HG03378 (cell line): ENCODE results near the gene TBL1XR1.
"Not testable (repeated sequence)": the region's sequence is repeated elsewhere in the genome, so short reads cannot be mapped to it uniquely, and the experiment has no call there.

ENCODE experiments used
- ATAC-seq: cut with Tn5 transposase; IDR thresholded peaks from one replicate; pipeline ENCODE4 v1.9.1; 2021; ENCODE audit warnings: mild to moderate bottlenecking, moderate library complexity; ENCODE audit not compliant: unreplicated experiment

TBL1XR1 gene

DNA sequence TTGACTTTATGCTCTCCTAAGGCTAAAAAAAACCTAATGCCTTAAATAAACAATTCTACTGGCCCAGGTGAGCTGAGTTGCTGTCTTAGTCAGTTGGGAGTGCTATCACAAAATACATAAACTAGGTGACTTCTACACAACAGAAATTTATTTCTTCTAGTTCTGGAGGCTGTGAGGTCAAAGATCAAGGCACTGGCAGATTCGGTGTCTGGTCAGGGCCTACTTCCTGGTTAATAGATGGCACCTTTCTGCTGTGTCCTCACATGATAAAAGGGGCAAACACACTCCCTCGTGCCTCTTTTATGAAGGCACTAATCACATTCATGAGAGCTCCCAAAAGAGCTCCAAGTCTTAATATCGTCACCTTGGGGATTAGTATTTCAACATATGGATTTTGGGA lies 11.5 kb upstream of the TBL1XR1 start:
- ATAC-seq: no peak

DNA sequence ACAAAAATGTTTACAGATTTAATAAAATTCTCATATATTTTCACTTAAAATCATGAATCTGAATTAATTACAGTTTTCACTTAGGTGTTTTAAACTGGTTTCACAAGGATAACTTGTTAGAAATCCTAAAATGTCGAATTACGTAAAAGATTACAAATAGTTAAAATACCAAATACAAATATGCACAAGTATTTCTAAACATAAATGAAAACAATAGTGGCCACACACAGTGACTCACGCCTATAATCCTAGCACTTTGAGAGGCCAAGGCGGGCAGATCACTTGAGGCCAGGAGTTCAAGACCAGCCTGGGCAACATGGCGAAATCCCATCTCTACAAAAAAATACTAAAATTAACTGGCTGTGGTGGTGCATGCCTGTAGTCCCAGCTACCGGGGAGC lies 10.9 kb upstream of the TBL1XR1 start:
- no peak for ATAC-seq

DNA sequence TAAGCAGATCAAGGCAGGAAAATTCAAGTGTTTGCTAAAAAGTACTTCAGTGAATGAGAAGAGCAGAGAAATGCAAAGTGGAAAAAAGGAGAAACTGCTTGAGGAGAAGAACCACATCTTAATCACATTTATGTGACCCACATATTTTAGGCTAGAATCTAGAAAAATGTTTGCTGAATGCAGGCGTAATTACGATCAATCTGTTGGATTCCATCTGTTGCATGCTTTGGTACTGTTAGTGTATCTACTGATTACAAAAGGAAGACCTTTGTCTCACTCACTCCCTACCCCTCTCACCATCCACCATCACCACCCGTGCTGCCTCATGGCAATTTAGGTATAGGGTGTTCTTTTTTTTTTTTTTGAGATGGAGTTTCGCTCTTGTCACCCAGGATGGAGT lies 9.7 kb upstream of the TBL1XR1 start:
- ATAC-seq: no peak

DNA sequence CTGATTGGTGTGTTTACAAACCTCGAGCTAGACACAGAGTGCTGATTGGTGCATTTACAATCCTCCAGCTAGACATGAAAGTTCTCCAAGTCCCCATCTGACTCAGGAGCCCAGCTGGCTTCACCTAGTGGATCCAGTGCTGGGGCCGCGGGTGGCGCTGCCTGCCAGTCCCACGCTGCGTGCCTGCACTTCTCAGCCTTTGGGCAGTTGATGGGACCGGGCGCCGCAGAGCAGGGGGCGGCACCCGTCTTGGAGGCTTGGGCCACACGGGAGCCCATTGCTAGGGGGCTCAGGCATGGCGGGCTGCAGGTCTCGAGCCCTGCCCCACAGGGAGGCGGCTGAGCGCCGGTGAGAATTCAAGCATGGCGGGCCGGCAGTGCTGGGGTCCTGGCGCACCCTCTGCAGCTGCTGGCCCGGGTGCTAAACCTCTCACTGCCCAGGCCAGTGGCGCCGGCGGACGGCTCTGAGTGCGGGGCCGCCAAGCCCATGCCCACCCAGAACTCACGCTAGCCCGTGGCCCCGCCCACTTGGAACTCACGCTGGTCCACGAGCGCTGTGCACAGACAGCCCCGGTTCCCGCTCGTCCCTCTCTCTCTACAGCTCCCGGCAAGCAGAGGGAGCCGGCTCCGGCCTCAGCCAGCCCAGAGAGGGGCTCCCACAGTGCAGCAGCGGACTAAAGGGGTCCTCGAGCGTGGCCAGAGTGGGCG lies 6.6 kb upstream of the TBL1XR1 start:
- ATAC-seq: no peak

DNA sequence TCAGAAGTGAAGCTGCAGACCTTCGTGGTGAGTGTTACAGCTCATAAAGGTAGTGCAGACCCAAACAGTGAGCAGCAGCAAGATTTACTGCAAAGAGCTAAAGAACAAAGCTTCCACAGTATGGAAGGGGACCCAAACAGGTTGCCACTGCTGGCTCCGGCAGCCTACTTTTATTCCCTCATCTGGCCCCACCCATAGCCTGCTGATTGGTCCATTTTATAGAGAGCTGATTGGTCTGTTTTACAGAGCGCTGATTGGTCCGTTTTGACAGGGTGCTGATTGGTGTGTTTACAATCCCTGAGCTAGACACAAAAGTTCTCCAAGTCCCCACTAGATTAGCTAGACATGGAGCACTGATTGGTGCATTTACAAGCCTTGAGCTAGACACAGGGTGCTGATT lies 5.7 kb upstream of the TBL1XR1 start:
- ATAC-seq: not testable (repeated sequence)

DNA sequence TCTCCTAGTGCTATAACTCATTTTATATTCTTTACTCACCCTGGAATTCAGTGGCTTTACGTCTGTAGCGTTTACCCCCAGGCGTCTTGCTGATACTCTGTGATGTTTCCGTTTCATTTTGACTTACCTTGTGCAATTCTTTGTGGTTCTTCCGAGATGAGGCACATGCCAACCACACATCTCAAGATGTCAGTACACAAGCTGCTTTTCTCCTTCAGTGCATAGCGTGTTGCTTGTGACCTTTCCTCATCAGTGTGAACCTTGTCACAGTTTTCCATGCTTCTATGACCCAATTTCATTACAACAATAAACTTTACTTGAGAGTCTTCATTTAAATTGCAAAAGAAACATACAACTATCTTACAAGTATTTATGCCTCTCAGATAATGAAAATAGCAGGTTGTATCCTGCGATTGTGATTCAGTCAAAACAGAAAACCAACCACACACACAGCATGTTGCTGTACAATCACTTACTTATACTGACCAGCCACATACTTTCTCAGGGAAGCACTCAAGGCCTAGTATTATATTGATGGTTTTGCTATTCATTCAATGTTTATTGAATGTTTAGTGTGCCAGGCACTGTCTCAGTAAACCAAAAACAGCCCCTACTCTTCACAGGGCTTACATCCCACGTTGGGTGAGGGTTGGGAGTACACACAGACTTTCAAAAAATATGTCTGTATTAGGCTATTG lies 4.6 kb upstream of the TBL1XR1 start:
- peak; percentile 88 for ATAC-seq

DNA sequence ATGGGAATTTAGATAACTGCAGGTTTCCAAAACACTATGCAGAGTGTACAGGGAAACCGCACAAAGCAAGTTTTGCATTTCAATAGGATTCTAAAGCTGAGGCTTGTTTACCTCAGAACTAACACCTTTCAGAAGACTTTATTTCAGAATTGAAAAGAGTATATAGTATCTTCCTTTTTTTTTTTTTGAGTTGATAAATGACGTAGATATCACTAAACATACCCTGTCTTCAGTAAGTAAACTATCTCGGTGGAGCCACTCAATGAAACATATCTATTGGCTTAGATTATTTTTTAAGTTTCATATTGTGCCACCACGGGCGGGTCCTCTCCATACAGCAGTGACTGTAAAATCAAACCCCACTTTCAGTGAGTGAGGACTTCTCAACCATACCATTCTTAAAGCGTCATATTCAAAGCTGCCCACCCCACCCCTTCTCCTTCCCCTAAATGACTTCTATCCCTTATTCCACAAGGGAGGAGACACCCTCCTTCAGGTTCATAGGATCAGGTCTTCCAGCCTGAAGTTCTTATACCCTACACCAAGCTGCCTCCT lies 2.0 kb upstream of the TBL1XR1 start:
- no peak for ATAC-seq

DNA sequence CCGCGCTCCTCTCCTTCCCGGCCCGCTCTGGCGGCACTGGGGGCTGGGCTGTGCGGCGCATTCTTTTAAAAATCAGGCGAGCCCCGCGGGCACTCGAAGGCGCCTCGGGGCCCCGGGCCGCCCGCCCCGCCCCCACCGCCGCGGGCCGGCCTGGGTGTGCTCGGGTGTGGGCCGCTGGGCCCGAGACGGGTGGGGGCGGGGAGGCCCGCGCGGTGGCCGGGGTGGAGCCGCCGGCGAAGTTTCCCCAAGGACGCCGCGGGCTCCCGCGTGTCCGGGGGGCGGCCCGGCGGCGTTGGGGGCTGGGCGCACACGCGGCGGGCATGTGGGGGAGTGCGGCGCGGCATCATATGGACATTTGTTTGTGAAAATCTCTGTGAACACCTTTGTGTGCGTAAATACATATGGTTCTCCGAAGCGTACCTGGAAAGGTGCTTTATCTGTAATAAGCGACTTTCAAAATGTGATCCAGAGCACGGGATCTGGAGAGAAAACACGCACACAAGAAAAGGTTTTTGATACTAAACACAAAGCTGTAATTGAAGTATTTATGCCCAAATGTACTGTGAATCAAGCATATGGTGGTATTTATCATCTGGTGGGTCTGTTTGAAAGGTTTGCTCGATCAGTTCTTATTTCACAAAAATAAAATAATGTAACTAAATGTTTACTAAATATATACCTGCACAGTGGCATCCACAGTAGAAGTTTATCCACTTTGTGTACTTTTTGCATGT lies 612 bp upstream of the TBL1XR1 start:
- ATAC-seq: peak; percentile 2

DNA sequence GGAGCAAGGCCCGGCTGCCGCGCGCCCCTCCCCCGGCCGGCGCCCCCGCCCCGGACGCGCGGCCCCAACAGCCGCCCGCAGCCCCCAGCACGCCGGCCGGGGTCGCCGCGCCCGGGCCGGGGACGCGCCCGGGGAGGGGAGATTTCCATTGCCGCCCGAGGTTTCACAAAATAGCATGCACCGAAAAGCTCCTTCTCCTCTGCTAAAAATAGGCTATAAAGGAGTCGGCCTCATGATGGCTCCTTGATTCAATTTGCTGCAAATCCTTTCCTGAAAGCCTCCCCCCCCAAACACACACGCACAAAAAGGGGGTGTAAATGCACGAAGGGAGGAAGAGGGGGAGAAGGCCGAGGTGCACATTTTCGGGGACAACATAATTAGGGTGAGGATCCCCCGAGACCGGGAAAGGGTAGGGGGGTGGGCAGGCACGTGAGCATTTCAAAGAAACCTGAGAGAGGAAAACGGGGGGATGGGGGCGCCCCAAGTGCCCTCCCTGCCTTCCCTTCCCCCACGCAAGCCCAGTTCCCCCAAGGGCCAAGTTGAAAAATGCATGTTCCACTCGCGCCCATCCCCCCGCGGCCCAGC lies 734 bp downstream of the TBL1XR1 start:
- no peak for ATAC-seq

DNA sequence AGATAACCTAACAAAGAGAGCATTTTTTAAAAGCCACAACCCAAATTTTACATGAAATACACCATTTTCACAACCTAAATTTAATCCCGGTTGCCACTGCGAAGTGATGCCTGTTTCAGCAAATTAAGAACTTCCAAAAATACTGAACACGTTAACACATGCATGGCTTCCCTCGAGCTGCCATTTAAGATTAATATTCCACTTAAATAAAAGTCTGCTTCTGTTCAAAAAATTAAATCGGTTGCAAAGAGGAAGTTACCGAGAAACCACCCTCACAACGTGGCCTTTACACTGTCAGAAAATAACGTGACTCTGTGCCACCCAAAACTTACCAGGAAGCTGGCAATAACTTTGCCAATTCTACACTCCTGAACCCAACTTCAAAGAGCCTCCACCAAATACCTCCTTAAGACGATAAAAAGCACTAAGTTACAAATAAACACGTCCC lies 1.2 kb downstream of the TBL1XR1 start:
- no peak for ATAC-seq

DNA sequence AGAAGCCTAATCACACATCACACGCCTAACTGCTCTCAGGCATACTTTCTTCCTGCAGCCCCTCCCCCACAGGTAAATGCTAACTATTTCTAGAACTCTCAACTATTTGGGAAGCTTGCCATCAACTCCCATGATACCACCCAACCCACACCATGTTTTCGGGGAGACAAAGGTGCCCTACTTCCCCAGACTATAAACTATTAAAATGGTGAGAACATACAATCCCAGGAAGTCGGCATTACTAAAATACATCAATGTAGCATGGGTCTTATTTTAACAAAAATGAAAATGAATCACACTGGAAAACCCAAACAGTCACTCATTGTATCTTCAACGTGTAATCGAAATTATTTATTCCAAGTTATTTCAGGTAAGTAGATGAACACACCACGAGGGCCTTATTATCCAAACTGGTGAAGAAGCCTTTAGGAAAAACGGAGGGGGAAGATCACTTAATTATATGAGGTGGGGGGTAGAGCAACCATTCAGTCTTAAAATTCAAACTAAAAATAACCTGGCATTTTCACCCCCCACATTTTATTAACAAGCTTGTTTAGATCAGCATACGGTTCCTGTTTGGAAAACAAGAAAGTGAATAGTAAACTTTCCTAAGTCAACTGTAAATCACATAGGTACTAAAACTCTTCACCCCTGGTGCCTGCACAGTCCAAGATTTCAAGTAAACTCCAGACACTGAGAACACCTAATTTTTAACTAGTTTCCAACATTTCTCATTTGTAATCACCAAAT lies 1.9 kb downstream of the TBL1XR1 start:
- no peak for ATAC-seq

DNA sequence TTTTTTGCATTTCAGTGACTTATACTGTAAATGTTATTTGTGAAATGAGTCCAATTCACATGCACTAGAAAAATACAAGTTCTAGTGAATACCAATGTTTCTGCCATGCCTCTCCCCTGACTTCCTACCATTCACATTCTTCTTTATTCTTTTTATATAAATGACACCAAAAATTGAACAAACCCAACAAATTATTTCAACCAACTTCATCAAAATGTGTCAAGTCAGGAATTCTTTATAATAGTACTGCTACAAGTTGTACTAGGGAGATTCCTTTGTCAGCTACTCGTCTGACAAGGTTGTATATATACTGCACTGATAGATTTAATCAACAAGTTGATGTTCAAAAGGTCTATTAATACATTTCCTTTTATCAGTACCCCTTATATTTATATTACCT lies 3.0 kb downstream of the TBL1XR1 start:
- no peak for ATAC-seq

DNA sequence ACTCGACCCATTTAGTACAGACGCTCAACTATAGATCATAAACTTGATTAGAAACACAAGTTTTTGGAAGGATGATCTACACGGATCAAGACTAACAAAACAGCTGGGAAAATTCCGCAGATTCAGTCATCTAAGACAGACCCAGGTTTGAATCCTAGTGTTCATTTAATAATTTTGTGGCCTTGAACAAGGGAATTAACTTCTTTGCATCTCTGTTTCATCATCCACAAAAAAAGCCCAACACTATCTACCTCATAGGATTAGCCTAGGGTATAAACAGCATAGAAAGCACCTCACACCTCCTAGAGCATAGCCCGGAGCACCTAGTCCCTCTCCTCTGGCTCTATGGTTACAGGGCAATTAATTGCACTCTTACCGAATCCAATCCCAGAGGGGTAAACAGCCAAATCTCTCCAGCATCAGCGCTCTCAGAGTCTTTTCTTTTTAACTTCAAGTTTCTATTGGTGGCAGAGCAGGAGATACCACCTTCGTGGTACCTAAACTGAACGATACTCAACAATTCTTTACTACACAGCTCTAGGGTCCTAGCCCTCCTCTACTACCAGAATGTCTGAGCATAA lies 3.5 kb downstream of the TBL1XR1 start:
- no peak for ATAC-seq

DNA sequence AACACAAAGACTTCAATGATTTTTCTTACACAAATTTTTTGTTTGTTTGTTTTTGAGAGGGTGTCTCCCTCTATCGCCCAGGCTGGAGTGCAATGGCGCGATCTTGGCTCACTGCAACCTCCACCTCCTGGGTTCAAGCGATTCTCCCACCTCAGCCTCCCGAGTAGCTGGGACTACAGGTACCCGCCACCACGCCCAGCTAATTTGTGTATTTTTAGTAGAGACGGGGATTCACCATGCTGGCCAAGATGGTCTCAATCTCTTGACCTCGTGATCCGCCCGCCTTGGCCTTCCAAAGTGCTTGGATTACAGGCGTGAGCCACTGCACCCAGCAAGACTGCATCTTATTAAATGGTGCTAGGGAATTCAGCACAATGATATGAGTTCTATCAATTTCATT lies 4.0 kb downstream of the TBL1XR1 start:
- ATAC-seq: not testable (repeated sequence)

DNA sequence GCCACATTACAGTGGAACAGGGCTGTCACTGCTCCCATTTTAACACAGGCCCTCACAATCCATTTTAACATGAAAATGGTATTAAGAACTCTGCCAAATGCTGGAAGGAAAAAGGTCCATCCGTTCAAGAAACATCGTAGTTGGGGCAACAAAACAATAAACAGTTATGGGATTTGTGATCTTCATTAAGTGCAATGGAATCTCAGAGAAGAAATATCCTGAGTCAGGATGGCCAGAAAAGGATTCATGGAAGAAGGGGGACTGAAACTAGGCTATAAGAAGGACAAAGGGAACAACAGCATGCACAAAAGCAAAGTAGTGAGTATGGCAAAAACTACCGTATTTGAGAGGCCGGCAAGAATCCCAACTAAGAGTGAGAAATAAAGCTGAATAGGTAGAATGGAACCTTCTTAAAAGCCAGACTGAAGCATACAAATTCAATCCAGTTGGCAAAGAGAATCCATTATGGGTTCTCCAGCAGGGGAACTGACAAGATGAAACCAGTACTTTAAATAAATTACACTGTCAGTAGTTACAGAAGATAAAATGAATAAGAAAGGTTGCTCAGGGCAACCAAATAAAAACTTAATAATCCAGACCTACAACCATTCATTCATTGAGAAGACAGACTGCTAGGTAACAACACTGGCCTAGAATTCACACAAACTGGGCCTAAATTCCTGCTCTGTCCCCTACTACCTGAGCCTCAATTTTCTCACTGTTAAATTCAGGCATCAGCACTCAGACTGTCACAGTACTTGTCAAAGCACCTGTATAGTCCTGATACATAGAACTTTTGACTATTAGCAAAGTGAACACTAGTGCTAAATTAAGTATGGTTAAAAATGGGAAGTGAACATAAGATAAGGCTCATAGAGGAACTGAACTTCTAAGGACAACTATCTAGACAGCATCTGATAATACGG lies 6.3 kb downstream of the TBL1XR1 start:
- peak; percentile 47 for ATAC-seq

DNA sequence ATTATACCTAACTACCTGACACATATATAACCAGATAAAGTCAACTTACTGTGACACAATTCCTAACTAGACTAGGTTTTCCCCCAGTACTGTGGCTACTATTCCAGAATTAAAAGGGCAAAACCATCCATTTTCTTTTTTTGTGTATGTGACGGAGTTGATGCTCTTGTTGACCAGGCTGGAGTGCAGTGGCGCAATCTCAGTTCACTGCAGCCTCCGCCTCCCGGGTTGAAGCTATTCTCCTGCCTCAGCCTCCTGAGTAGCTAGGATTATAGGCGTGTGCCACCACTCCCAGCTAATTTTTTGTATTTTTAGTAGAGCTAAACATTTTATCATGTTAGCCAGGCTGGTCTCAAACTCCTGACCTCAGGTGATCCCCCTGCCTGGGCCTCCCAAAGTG lies 7.1 kb downstream of the TBL1XR1 start:
- ATAC-seq: not testable (repeated sequence)

DNA sequence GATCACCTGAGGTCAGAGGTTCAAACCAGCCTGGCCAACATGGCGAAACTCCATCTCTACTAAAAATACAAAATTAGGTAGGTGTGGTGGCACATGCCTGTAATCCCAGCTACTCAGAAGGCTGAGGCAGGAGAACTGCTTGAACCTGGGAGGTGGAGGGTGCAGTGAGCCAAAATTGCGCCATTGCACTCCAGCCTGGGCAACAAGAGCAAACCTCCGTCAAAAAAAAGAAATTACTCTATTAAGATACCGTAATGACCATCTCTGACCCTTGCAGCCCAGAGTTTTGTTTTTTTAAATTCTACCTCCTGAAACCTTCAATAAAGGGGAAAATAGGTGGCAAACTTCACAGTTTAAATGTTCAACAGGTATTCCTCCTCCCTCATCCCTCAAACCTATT lies 9.0 kb downstream of the TBL1XR1 start:
- not testable (repeated sequence) for ATAC-seq

DNA sequence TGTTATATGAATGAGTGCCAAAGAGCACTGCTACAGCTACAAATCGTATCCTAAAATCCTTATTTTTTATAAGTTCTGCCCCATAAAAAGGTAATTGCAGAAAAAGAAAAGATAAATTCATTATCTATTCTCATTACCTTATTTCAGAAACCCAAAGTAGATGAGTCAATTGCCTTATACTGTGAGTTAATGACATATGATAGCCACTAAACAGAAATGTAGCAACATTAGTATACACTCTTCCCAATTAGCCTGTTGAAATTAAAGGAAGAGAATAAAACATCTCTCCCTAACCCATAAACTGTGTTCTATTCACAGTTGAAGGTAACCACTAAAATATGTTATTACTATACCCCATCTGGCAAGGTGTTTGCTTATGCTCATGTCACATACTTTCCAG lies 11.0 kb downstream of the TBL1XR1 start:
- no peak for ATAC-seq

DNA sequence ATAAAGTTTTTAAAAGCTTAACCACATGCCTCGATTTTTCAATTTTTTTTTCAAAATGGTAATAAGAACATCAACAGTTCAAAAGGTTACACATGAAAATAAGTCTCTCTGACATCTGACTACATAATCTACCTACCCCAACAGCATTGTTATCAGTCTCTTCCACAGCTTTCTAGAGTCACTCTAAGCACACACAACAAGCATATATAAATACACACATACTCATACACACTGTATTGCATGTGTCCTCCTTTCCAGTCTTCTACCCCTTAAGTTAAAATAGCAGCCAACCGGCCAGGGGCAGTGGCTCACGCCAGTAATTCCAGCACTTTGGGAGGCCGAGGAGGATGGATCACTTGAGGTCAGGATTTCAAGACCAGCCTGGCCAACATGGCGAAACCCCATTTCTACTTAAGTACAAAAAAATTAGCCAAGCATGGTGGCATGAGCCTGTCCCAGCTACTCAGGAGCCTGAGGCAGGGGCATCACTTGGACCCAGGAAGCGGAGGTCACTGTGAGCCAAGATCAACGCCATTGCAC lies 12.2 kb downstream of the TBL1XR1 start:
- ATAC-seq: peak; percentile 35
